GM15510 (cell line): ENCODE data around the gene PNMA6E.

ENCODE experiments used
- POLR2A ChIP-seq: IDR thresholded peaks from 3 replicates; pipeline ENCODE4 v1.6.1; 2011; ENCODE audit warnings: borderline replicate concordance; ENCODE audit not compliant: insufficient read length; ENCODE audit errors: extremely low read depth

The PNMA6E gene

GRCh38 chrX:153388722-153389459, 12.3 kb downstream of the PNMA6E start:
- no peak for TF ChIP-seq POLR2A

DNA sequence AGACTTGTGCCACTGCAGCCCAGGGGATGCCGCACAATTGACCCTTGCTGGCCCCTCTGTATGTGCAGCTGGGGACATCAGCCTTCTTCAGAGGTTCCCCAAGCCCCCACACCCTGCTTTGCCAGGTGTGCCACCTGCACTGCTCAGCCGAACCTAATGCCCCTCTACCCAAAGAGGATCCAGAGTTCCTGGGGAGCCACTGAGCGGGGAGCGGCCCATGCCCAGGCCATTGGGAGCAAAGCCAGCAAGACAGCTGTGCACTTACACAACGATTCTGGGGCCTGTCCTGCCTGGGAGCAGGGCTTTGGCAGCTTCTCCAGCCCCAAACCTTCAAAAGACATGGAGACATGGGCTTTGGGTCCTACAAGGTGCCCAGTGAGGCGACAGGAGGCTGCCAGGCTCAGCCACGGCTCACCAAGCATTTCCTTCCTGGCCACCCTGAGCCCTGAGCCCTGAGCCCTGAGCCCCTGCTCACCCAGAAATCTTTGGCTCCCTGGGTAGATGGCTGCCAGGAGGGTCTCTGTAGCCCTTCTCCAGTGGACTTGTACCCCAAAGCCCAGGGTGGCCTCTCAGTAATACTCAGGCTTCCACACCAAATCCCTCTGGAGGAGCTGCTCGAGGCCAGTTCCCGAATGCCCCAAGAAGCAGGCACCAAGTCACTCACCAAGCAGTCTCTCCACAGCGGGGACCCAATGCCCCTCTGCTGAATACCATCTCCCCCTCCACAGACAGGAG, 13.0 kb downstream of the PNMA6E start:
- no peak for TF ChIP-seq POLR2A

DNA sequence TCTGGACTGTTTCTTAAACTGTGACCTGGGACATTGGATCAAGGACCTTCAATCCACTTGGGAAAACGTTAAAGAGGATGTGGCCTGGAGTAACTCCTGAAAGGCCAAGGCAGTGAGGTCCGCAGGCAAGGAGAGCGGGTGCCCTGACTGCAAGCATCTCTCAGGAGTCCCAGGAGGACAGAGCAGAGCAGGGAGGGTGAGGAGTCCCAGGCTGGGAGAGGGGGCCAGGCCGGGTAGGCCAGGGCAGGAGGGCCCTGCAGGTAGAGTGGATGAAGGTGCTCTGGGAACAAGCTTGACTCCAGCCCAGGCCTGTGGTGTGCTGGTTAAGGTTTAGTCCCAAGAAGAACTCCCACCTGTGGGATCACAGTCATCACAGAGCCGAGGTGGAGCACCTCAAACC, 13.8 kb downstream of the PNMA6E start:
- TF ChIP-seq POLR2A, result no peak

GRCh38 chrX:153386097-153386496, 15.1 kb downstream of the PNMA6E start:
- no peak for TF ChIP-seq POLR2A

- no peak for TF ChIP-seq POLR2A
Observed at GRCh38 chrX:153384390-153384789, 16.8 kb downstream of the PNMA6E start.

DNA sequence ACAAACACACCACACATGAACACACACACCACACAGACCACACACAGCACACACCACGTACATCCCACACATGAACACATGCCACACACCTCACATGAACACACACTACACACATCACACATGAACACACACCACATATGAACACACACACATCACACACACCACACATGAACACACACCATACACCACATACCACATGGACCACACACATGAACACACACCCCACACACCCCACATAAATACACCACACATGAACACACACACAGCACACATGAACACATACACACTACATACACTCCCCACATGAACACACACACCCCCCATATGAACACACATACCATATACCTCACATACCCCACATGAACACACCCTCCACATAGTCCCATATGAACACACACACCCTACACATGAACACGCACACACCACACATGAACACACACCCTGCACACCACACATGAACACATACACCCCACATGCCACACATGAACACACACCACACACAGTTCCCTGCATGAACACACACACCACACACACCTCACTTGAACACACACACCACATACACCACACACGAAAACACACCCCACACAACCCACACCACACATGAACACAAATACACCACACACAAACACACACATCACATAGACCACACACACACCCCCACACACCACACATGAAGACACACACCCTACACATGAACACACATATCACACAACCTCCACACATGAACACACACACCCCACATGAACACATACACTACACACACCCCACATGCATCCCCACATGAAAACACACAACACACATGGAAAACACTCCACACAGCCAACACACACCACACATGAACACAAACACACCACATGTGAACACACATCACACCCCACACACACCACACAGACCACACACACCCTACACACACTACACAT, 18.3 kb downstream of the PNMA6E start:
- TF ChIP-seq POLR2A, result no peak

DNA sequence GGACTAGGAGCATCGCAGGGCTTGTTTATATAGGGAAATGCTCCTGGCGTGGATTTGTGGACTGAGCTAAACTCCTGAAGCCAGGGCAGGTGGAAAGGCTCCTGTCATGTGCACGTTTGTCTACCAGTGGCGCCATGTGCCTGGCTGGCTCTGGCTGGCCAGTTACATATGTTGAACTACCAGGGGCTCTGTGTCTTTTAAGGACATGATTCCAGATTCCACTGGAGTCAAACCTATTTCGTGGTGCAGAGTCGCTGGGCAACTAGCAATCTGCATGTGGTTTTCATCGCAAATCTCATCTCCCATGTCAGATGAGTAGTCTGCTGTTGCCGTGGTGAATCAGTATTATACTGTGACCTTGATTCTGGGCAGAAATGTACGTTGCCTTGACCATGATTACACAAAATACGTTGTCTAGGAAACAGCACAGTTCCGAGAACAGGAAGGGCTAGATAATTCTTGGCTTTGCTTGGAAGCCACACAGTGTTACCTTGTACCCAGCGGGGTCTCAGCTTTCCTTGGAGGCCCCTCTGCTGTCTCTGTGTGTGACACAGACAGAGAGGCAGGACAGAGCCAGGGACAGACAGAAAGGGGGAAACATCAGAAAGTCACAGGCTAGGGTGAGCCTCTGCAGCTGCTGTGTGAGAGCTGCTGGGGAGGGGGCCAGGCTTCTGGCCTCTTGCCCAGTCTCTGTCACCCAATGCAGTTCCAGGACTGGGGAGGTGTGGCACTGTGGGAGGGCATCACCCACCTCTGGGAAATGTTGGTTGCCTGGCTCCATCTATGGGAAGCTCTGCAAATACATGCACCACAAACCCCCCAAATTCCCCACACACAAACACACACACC, 19.2 kb downstream of the PNMA6E start:
- TF ChIP-seq POLR2A, result no peak

DNA sequence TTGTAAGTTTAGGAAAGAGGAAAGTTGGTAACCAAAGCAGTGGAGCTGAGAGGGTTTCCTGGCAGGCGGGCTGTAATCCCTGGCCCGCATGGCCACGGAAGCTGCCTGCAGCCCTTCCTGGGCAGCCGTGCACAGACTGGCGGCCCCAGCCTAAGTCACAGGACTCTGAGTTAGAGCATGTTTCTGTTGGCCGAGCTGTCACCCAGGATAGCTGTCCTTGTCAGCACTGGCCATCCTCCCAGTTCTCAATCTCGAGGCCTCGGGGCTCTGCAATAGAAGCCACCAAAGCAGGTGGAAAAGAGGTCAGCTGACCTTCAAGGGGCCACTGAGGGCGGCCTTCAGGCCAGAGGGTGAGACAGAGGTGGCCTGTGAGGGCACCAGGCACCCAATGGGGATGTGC, 20.5 kb downstream of the PNMA6E start:
- no peak for TF ChIP-seq POLR2A

GRCh38 chrX:153379971-153380581, 21.1 kb downstream of the PNMA6E start:
- no peak for TF ChIP-seq POLR2A

- TF ChIP-seq POLR2A, result no peak
Observed at GRCh38 chrX:153379508-153379907, 21.6 kb downstream of the PNMA6E start.

DNA sequence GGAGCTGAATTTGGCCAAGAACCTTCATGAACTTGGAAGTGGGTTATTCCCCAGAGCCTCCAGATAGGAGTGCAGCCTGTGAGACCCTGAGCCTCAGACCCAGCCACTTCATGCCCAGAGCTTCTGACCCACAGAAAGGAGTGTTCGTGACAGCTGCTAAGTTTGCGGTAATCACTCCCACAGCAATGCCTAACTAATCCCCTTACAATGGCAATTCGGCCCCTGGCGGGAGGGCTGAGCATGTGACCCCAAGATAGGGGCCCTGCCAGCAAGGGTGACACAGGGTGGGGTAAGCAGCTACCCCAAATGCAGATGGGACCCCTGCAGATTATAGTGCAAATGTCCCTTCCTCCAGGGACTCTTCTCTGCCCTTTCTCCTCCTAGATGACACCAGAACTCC, 22.5 kb downstream of the PNMA6E start:
- no peak for TF ChIP-seq POLR2A

- TF ChIP-seq POLR2A, result no peak
Observed at GRCh38 chrX:153377727-153378126, 23.4 kb downstream of the PNMA6E start.

DNA sequence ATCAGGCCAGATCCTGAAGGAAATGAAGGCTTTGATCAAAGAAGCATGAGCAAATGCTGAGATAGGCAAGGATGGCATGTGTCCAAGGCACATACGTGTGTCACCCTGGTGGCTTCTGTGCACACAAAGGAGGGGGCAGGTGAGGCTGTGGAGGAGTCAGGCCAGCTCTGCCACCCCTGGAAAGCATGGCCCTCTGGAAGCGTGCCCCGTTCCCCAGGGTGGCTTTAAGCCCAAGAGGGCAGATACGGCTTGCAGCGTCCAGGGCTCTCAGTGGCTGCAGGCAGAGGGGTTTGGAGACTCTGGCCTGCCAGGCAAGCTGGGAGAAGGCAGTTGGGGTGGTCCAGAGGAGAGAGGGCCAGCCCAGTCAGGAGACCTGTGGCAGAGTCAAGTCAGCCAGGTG, 25.6 kb downstream of the PNMA6E start:
- no peak for TF ChIP-seq POLR2A

DNA sequence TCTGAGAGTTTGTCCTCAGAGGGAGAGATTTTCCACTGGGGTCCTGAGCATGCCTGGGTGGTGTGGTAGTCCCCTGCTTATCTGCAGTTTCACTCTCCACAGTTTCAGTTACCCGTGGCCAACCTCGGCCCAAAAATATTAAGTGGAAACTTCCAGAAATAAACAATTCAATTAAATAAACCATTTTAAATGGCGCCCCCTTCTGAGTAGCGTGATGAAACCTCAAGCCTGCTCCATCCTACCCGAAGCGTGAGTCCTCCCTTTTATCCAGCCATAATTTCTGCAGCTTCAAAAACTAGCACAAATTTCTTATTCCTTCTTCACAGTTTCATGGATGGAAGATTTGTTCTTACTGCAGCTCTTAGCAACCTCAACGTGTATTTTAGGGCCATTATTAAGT, 26.7 kb downstream of the PNMA6E start:
- no peak for TF ChIP-seq POLR2A
